K562 (cell line): Measurements from ENCODE around the gene LRFN4. TPM values are rescaled to one million over a fixed set of nuclear protein-coding genes. Genes with fewer than 3 reads are reported as not detected.
A peak's percentile ranks its signal among the peaks of the same experiment; 100 is the strongest.

Source experiments
- CAMTA2 ChIP-seq: fragments of 250-450 bp; sonication (Bioruptor Pico); conservative IDR thresholded peaks from 2 replicates; pipeline ENCODE4 v1.5.1; 2022
- FOXA1 ChIP-seq: fragments of 450-650 bp; IDR thresholded peaks from 2 replicates; pipeline ENCODE4 v1.6.1; 2016; ENCODE audit warnings: mild to moderate bottlenecking, borderline replicate concordance
- FOXP1 ChIP-seq: sonication (generic); formaldehyde crosslinking; IDR thresholded peaks from 2 replicates; pipeline ENCODE4 v1.8.0; 2022; ENCODE audit warnings: mild to moderate bottlenecking, missing genetic modification reagents
- GABPB1 ChIP-seq: sonication (generic); formaldehyde crosslinking; IDR thresholded peaks from 2 replicates; pipeline ENCODE4 v1.8.0; 2022; ENCODE audit warnings: mild to moderate bottlenecking, missing genetic modification reagents
- KLF16 ChIP-seq: IDR thresholded peaks from 2 replicates; pipeline ENCODE4 v1.6.1; 2016; ENCODE audit warnings: antibody characterized with exemption
- SAFB ChIP-seq: fragments of 200-400 bp; formaldehyde crosslinking; IDR thresholded peaks from 2 replicates; pipeline ENCODE4 v1.6.1; 2017; ENCODE audit warnings: low read depth, low read length, borderline replicate concordance
- SLC30A9 ChIP-seq: fragments of 250-450 bp; sonication (Bioruptor Pico); IDR thresholded peaks from 2 replicates; pipeline ENCODE4 v1.8.0; 2022; ENCODE audit warnings: mild to moderate bottlenecking, moderate library complexity
- TAF1 ChIP-seq: IDR thresholded peaks from 2 replicates; pipeline ENCODE4 v1.6.1; 2011; ENCODE audit warnings: mild to moderate bottlenecking, low read length, moderate library complexity; ENCODE audit not compliant: insufficient read depth, control insufficient read depth, severe bottlenecking; ENCODE audit errors: extremely low read depth
- YY1 ChIP-seq, 3 experiments: IDR thresholded peaks; 2 replicates each; pipeline ENCODE4 v1.6.1; 2011; ENCODE audit warnings: low read length in 2 of 3, mild to moderate bottlenecking in 2 of 3, moderate library complexity in 2 of 3, borderline replicate concordance in 1 of 3, control low read depth in 1 of 3, low read depth in 1 of 3; ENCODE audit not compliant: insufficient read depth in 3 of 3, insufficient replicate concordance in 2 of 3, control insufficient read depth in 1 of 3, insufficient read length in 1 of 3; ENCODE audit errors: extremely low read depth in 1 of 3
- ZBTB7A ChIP-seq: IDR thresholded peaks from 2 replicates; pipeline ENCODE4 v1.6.1; 2011; ENCODE audit warnings: low read depth, mild to moderate bottlenecking, low read length, moderate library complexity, borderline replicate concordance; ENCODE audit not compliant: control insufficient read depth
- polyA plus RNA-seq, 8 experiments: library from polyadenylated mRNA; depleted of rRNA in 4 of 8; stranded (reverse) in 5 of 8; unstranded in 3 of 8; fragments of >200 nt; fragmentation: Nextera tagmentation in 2 of 8; fragmentation: Illumina TruSeq in 1 of 8; extraction: Ambion mirVana in 2 of 8; extraction: Trizol in 1 of 8; gene quantifications; 2 replicates each; pipeline versions ENCODE4 v1.2.1 to v1.2.3, GENCODE V29; 2011 to 2014; ENCODE audit warnings: inconsistent platforms in 1 of 8, missing spikeins in 1 of 8
- total RNA-seq, 7 experiments: library from RNA; depleted of rRNA in 6 of 7; stranded (reverse); fragments of >200 nt in 6 of 7; fragmentation: Illumina TruSeq in 2 of 7; extraction: Trizol in 2 of 7; gene quantifications; 2 replicates each; pipeline versions ENCODE4 v1.2.1 to v1.2.3, GENCODE V29; 2011 to 2021; ENCODE audit warnings: low replicate concordance in 1 of 7
- TF ChIP-seq, protein P1 (sequence below), 2 experiments: fragments of 450-650 bp; conservative IDR thresholded peaks; 2 replicates each; pipeline ENCODE4 v1.6.1; 2017; ENCODE audit warnings: mild to moderate bottlenecking in 2 of 2, moderate library complexity in 2 of 2
- TF ChIP-seq, protein P2 (sequence below), 2 experiments: IDR thresholded peaks; 2 replicates each; pipeline ENCODE4 v1.6.1; 2011; ENCODE audit warnings: borderline replicate concordance in 1 of 2, control low read depth in 1 of 2, low read depth in 1 of 2, low read length in 1 of 2, mild to moderate bottlenecking in 1 of 2, mixed read lengths in 1 of 2, moderate library complexity in 1 of 2; ENCODE audit not compliant: insufficient read depth in 1 of 2, insufficient read length in 1 of 2, poor library complexity in 1 of 2, severe bottlenecking in 1 of 2; ENCODE audit errors: extremely low read depth in 1 of 2
- TF ChIP-seq, protein P3 (sequence below), 2 experiments: fragments of 450-650 bp; IDR thresholded peaks; 2 replicates each; pipeline ENCODE4 v1.6.1; 2018; ENCODE audit warnings: mild to moderate bottlenecking in 2 of 2, low read depth in 1 of 2; ENCODE audit not compliant: partially characterized antibody in 2 of 2

The LRFN4 gene
- total and polyA plus RNA-seq, 9 of the 15 experiments (the other 6 are each of a cell fraction or from before 2014, with no cell fraction given), result 0.10 to 60.1 (median 6.7) TPM

DNA sequence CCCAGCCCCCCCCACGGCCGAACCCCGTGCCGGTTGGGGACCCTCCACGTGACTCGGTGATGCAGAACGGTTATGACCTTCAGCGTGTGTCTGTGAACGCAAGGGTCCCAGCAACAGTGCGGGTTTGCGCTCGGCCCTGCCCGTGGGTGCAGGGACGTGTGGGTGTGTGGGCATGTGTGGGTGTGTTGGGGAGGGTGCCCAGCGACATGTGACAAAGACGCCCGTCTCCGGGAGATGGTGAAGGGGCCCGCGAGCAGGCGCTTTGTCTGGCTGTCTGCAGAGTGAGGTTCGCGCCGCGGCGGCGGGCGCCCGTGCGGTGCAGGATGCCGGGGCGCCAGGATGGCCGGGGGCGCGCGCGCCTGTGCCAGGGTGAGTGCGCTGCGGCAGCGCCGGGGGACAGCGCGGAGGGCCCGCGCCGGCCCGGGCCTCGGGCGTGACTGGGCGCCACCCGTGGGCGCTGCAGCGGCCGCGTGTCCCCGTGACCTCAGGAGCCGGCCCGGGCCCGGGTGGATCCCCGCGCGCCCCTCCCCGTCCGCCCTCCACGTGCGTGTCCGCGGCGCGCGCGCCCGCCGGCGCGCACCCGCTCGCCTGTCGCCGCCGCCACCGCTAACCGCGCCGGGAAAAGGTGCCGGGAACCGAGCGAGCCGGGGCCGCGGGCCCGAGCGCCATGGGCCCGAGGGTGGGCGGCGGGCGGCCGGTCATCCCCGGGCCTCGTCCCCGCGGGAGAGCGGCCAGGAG, at the start of gene LRFN4 (continued):
- TF ChIP-seq, protein P1, sequence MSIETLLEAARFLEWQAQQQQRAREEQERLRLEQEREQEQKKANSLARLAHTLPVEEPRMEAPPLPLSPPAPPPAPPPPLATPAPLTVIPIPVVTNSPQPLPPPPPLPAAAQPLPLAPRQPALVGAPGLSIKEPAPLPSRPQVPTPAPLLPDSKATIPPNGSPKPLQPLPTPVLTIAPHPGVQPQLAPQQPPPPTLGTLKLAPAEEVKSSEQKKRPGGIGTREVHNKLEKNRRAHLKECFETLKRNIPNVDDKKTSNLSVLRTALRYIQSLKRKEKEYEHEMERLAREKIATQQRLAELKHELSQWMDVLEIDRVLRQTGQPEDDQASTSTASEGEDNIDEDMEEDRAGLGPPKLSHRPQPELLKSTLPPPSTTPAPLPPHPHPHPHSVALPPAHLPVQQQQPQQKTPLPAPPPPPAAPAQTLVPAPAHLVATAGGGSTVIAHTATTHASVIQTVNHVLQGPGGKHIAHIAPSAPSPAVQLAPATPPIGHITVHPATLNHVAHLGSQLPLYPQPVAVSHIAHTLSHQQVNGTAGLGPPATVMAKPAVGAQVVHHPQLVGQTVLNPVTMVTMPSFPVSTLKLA (conservative IDR thresholded peaks at IDR 0.05), result peak; percentile 76 to 82
- TF ChIP-seq, protein P2, sequence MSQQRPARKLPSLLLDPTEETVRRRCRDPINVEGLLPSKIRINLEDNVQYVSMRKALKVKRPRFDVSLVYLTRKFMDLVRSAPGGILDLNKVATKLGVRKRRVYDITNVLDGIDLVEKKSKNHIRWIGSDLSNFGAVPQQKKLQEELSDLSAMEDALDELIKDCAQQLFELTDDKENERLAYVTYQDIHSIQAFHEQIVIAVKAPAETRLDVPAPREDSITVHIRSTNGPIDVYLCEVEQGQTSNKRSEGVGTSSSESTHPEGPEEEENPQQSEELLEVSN (IDR thresholded peaks at IDR 0.05; ENCODE audit: borderline replicate concordance in 1 of 2, extremely low read depth in 1 of 2, insufficient read depth in 1 of 2, insufficient read length in 1 of 2, low read depth in 1 of 2, low read length in 1 of 2, poor library complexity in 1 of 2, severe bottlenecking in 1 of 2), result peak in 1 of 2 experiments; percentile 42
- TF ChIP-seq KLF16 (no peak), SAFB (0 out of 2 replicates have a peak, but pooled peaks have one; percentile 31), FOXA1 (no peak), FOXP1 (0 out of 2 replicates have a peak, but pooled peaks have one; percentile 18), GABPB1 (CRISPR knock-in tag) (no peak), SLC30A9 (CRISPR knock-in tag) (no peak), ZBTB7A (peak; percentile 75; the same call in 1 of the 2 replicates), TAF1 (no peak), CAMTA2 (CRISPR knock-in tag) (no peak), YY1 (IDR thresholded peaks at IDR 0.05; ENCODE audit: borderline replicate concordance in 1 of 3, control insufficient read depth in 1 of 3, extremely low read depth in 1 of 3, insufficient read depth in 3 of 3, insufficient read length in 1 of 3, insufficient replicate concordance in 2 of 3, low read depth in 1 of 3, low read length in 2 of 3) (no peak)
- TF ChIP-seq, protein P3, sequence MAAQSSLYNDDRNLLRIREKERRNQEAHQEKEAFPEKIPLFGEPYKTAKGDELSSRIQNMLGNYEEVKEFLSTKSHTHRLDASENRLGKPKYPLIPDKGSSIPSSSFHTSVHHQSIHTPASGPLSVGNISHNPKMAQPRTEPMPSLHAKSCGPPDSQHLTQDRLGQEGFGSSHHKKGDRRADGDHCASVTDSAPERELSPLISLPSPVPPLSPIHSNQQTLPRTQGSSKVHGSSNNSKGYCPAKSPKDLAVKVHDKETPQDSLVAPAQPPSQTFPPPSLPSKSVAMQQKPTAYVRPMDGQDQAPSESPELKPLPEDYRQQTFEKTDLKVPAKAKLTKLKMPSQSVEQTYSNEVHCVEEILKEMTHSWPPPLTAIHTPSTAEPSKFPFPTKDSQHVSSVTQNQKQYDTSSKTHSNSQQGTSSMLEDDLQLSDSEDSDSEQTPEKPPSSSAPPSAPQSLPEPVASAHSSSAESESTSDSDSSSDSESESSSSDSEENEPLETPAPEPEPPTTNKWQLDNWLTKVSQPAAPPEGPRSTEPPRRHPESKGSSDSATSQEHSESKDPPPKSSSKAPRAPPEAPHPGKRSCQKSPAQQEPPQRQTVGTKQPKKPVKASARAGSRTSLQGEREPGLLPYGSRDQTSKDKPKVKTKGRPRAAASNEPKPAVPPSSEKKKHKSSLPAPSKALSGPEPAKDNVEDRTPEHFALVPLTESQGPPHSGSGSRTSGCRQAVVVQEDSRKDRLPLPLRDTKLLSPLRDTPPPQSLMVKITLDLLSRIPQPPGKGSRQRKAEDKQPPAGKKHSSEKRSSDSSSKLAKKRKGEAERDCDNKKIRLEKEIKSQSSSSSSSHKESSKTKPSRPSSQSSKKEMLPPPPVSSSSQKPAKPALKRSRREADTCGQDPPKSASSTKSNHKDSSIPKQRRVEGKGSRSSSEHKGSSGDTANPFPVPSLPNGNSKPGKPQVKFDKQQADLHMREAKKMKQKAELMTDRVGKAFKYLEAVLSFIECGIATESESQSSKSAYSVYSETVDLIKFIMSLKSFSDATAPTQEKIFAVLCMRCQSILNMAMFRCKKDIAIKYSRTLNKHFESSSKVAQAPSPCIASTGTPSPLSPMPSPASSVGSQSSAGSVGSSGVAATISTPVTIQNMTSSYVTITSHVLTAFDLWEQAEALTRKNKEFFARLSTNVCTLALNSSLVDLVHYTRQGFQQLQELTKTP (IDR thresholded peaks at IDR 0.05; ENCODE audit: low read depth in 1 of 2, partially characterized antibody in 2 of 2), result no peak
